OCI-LY7 (cell line): Measurements from ENCODE around the gene SGSM2. TPM values are rescaled to one million over a fixed set of nuclear protein-coding genes. Genes with fewer than 3 reads are reported as not detected.
A peak's percentile ranks its signal among the peaks of the same experiment; 100 is the strongest.

Experiments
- BruUV-seq: library from RNA; stranded (reverse); fragments of 400-500 nt; replicated peaks from 2 replicates; lab custom pipeline; 2021; lab: Mats Ljungman, UMichigan
- CTCF ChIA-PET: fragments of 300-600 bp; sonication (Branson Sonifier 250); formaldehyde crosslinking; loops from one replicate; lab custom pipeline; 2022; ENCODE audit warnings: antibody characterized with exemption; ENCODE audit not compliant: unreplicated experiment; lab: Charles Lee
- POLR2A ChIA-PET: fragments of 300-600 bp; sonication (Branson Sonifier 250); formaldehyde crosslinking; loops from one replicate; lab custom pipeline; 2022; ENCODE audit warnings: antibody characterized with exemption; lab: Charles Lee
- DNase-seq: peaks from one replicate; pipeline ENCODE4 v3.0.0-alpha.2; 2015; ENCODE audit warnings: low spot score
- H2AFZ ChIP-seq: fragments of 200-600 bp; sonication (generic), shearing (Covaris generic); 2 replicates; pipeline ENCODE4 v1.6.1; 2014; ENCODE audit warnings: mild to moderate bottlenecking, antibody characterized with exemption, low read length, moderate library complexity
- H3K27ac ChIP-seq: fragments of 200-600 bp; sonication (generic); 2 replicates; pipeline ENCODE4 v1.5.1; 2014; ENCODE audit warnings: mixed run types, low read depth, mild to moderate bottlenecking, moderate library complexity, low read length, inconsistent platforms; ENCODE audit not compliant: poor library complexity, severe bottlenecking
- H3K36me3 ChIP-seq: fragments of 200-600 bp; sonication (generic); 2 replicates; pipeline ENCODE4 v1.6.1; 2014; ENCODE audit warnings: mild to moderate bottlenecking, antibody characterized with exemption, low read length, moderate library complexity, mixed read lengths; ENCODE audit not compliant: insufficient read depth
- H3K4me1 ChIP-seq: fragments of 200-600 bp; sonication (generic); 2 replicates; pipeline ENCODE4 v1.5.1; 2014; ENCODE audit warnings: mild to moderate bottlenecking, low read length; ENCODE audit not compliant: insufficient read depth, poor library complexity, severe bottlenecking
- H3K4me2 ChIP-seq: fragments of 200-600 bp; sonication (generic); 2 replicates; pipeline ENCODE4 v1.6.1; 2014; ENCODE audit warnings: mild to moderate bottlenecking, low read length
- H3K4me3 ChIP-seq: fragments of 200-600 bp; sonication (generic); 2 replicates; pipeline ENCODE4 v1.5.1; 2014; ENCODE audit warnings: mild to moderate bottlenecking, low read depth, low read length; ENCODE audit not compliant: poor library complexity, severe bottlenecking
- H3K79me2 ChIP-seq: fragments of 200-600 bp; sonication (generic); 2 replicates; pipeline ENCODE4 v1.6.1; 2016; ENCODE audit warnings: low read depth, mild to moderate bottlenecking, low read length, moderate library complexity, mixed read lengths; ENCODE audit not compliant: insufficient read depth
- H3K9me2 ChIP-seq: fragments of 200-600 bp; sonication (generic); 2 replicates; pipeline ENCODE4 v1.6.1; 2016; ENCODE audit warnings: mild to moderate bottlenecking, low read length, mixed read lengths; ENCODE audit not compliant: insufficient read depth
- H3K9me3 ChIP-seq: fragments of 200-600 bp; sonication (generic); 2 replicates; pipeline ENCODE4 v1.6.1; 2014; ENCODE audit warnings: mild to moderate bottlenecking, mixed run types, low read length, mixed read lengths
- H4K20me1 ChIP-seq: fragments of 200-600 bp; sonication (generic); 2 replicates; pipeline ENCODE4 v1.6.1; 2014; ENCODE audit warnings: mild to moderate bottlenecking, antibody characterized with exemption, low read length, moderate library complexity, mixed read lengths; ENCODE audit not compliant: insufficient read depth
- CTCF ChIP-seq: fragments of 200-600 bp; sonication (generic); conservative IDR thresholded peaks from 2 replicates; pipeline ENCODE4 v1.5.1; 2014; ENCODE audit warnings: mild to moderate bottlenecking, antibody characterized with exemption, low read length, moderate library complexity, mixed read lengths
- EZH2phosphoT487 ChIP-seq: fragments of 200-600 bp; sonication (generic); IDR thresholded peaks from 2 replicates; pipeline ENCODE4 v1.6.1; 2018; ENCODE audit warnings: low read depth, borderline replicate concordance, mild to moderate bottlenecking, mixed run types, antibody characterized with exemption, low read length, moderate library complexity, mixed read lengths
- intact Hi-C: fragments of 100-400 bp; cut with micrococcal nuclease; formaldehyde crosslinking; loops from one replicate; pipeline ENCODE4 v1.10.0; 2022; ENCODE audit not compliant: unreplicated experiment
- total RNA-seq, 2 experiments: library from RNA; depleted of rRNA in 1 of 2; stranded (reverse); fragments of >200 nt in 1 of 2; shearing (Covaris generic) in 1 of 2; gene quantifications; 2 replicates each; pipeline ENCODE4 v1.2.3, GENCODE V29; 2014 to 2022

Gene SGSM2
- total RNA-seq, 2 experiments from 2014 or later = 44.0 to 50.6 TPM

GRCh38 chr17:2303204-2304188 lies 33.8 kb upstream of the SGSM2 start, which contains the start of the genes SMG6 and SRR:
Gene SMG6 (minus strand): TSS chr17:2303785. CDS start chr17:2303720, 65 bp downstream.
Gene SRR (plus strand): TSS chr17:2303950. CDS start chr17:2315561, 11,611 bp downstream.
- peaks cover 20% of the 10 kb centered on the region; the same call in 1 of the 2 replicates for H3K36me3 ChIP-seq
- CTCF ChIA-PET = interaction anchor here (0.5 kb wide), 1 partner anchor 21 kb away, joined by 3 read pairs; no protein-coding TSS in a partner anchor
- no peaks in the 10 kb centered on the region for H3K9me2 ChIP-seq
- TF ChIP-seq CTCF = no peak
- no peak for TF ChIP-seq EZH2phosphoT487
- peak within 1 kb of the TSS; percentile 91 for H3K4me3 ChIP-seq
- H3K9me3 ChIP-seq = no peaks in the 10 kb centered on the region
- peak; percentile 93 for DNase-seq
- peaks cover 28% of the 10 kb centered on the region for H3K79me2 ChIP-seq
- intact Hi-C loops = no loop called here
- peaks cover 16% of the 10 kb centered on the region for H3K4me1 ChIP-seq
- no TSS peak for BruUV-seq
- no peaks in the 10 kb centered on the region for H4K20me1 ChIP-seq
- H2AFZ ChIP-seq = peak within 1 kb of the TSS; percentile 59; the same call in 1 of the 2 replicates
- POLR2A ChIA-PET = interaction anchor here (0.7 to 1.0 kb wide), 4 partner anchors 16 to 89 kb away, joined by 3 to 4 read pairs (median 4); no protein-coding TSS in a partner anchor
- H3K4me2 ChIP-seq = peak within 1 kb of the TSS; percentile 88
- H3K27ac ChIP-seq = peak within 1 kb of the TSS; percentile 54

GRCh38 chr17:2304931-2305330 lies 32.4 kb upstream of the SGSM2 start:
- BruUV-seq = TSS peak; percentile 88

More at GRCh38 chr17:2304931-2305330, 32.4 kb upstream of the SGSM2 start:
- H4K20me1 ChIP-seq = no peaks in the 10 kb centered on the region
- H3K4me3 ChIP-seq = no peak overlapping the region
- POLR2A ChIA-PET = interaction anchor here (0.9 kb wide), 1 partner anchor 28 kb away, joined by 3 read pairs; no protein-coding TSS in a partner anchor
- CTCF ChIA-PET = no interaction called here
- H3K9me3 ChIP-seq = no peaks in the 10 kb centered on the region
- no peak for TF ChIP-seq CTCF
- no peak for TF ChIP-seq EZH2phosphoT487
- intact Hi-C loops = no loop called here
- H3K36me3 ChIP-seq = peaks cover 8% of the 10 kb centered on the region; the same call in 1 of the 2 replicates
- H3K9me2 ChIP-seq = no peaks in the 10 kb centered on the region
- no peak for DNase-seq
- no peak overlapping the region for H3K27ac ChIP-seq
- no peak overlapping the region for H3K4me2 ChIP-seq
- peaks cover 16% of the 10 kb centered on the region for H3K4me1 ChIP-seq
- no peak overlapping the region for H2AFZ ChIP-seq
- peaks cover 28% of the 10 kb centered on the region for H3K79me2 ChIP-seq
